ENCODE results near the gene SLC29A2.
A peak's percentile ranks its signal among the peaks of the same experiment; 100 is the strongest.

Gene SLC29A2

DNA sequence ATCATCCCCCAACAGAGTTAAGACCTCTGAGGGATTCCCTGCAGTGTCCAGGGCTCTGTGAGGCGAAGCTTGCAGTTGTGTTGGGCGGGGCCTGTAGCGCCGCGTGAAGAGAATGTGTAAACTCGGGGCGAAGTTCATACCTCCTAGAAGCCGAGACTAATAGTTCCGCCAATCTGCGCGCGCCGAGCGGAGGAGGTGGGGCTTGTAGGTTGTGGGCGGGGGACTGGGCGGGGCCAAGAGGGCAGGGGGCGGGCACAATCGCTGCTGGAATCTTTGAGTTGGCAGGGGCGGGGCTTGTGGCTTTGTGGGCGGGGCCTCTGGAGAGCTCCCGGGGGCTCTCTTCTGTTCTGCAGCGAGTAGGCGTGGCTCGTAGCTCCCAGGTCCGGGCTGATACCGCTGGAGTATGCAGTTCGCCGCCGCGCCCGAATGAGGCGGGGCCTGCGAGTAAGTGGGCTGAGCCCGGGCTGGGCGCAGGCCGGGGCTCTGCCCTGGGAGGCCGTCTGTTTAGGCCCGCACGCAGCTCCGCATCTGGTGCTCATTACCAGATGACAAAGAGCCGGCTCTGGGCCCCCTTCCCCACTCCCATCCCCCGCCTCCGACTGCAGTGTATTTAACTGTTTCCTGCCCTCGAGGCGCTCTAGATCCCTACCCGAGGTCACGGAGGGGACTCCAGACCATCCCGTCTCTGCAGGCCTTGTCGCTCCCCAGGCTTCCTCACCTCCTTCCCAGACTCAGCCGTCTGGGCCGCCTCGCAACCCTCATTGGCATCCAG, 58.8 kb downstream of the SLC29A2 start:
- TF ChIP-seq, protein P1, sequence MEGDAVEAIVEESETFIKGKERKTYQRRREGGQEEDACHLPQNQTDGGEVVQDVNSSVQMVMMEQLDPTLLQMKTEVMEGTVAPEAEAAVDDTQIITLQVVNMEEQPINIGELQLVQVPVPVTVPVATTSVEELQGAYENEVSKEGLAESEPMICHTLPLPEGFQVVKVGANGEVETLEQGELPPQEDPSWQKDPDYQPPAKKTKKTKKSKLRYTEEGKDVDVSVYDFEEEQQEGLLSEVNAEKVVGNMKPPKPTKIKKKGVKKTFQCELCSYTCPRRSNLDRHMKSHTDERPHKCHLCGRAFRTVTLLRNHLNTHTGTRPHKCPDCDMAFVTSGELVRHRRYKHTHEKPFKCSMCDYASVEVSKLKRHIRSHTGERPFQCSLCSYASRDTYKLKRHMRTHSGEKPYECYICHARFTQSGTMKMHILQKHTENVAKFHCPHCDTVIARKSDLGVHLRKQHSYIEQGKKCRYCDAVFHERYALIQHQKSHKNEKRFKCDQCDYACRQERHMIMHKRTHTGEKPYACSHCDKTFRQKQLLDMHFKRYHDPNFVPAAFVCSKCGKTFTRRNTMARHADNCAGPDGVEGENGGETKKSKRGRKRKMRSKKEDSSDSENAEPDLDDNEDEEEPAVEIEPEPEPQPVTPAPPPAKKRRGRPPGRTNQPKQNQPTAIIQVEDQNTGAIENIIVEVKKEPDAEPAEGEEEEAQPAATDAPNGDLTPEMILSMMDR (IDR thresholded peaks at IDR 0.05) = no peak
- H3K4me3 ChIP-seq = peak overlapping the region; percentile 83
- DNase-seq (ENCODE audit: low spot score) = peak; percentile 98
- peak overlapping the region; percentile 68 to 87 for H3K27ac ChIP-seq

Data from coronary artery (tissue), 2 donors.